Smooth muscle cell (in vitro differentiated cells): ENCODE measurements around the gene MALT1. TPM values are rescaled to one million over a fixed set of nuclear protein-coding genes. Genes with fewer than 3 reads are reported as not detected.

Experiments used
- DNase-seq: peaks from one replicate; lab custom pipeline; 2025; ENCODE audit not compliant: unreplicated experiment; lab: John Stamatoyannopoulos, UW
- H2AFZ ChIP-seq: fragments of 200-600 bp; sonication (generic); 2 replicates; pipeline ENCODE4 v1.6.0; 2016; ENCODE audit warnings: antibody characterized with exemption, low read depth, mild to moderate bottlenecking
- H3F3A ChIP-seq: fragments of 200-600 bp; sonication (generic); 2 replicates; pipeline ENCODE4 v1.6.0; 2017; ENCODE audit warnings: antibody characterized with exemption, low read depth
- H3K27ac ChIP-seq: fragments of 200-600 bp; sonication (generic); 2 replicates; pipeline ENCODE4 v1.5.1; 2016; ENCODE audit warnings: low read depth, mild to moderate bottlenecking
- H3K27me3 ChIP-seq: fragments of 200-600 bp; sonication (generic); 2 replicates; pipeline ENCODE4 v1.6.1; 2016; ENCODE audit warnings: low read depth, mild to moderate bottlenecking
- H3K36me3 ChIP-seq: fragments of 200-600 bp; sonication (generic); 2 replicates; pipeline ENCODE4 v1.5.1; 2016; ENCODE audit warnings: low read depth
- H3K4me1 ChIP-seq: fragments of 200-600 bp; sonication (generic); 2 replicates; pipeline ENCODE4 v1.5.1; 2016; ENCODE audit warnings: low read depth
- H3K4me2 ChIP-seq: fragments of 200-600 bp; sonication (generic); 2 replicates; pipeline ENCODE4 v1.6.0; 2016; ENCODE audit warnings: mild to moderate bottlenecking
- H3K4me3 ChIP-seq: fragments of 200-600 bp; sonication (generic); 2 replicates; pipeline ENCODE4 v1.5.1; 2016; ENCODE audit warnings: mild to moderate bottlenecking
- H3K79me2 ChIP-seq: fragments of 200-600 bp; sonication (generic); 2 replicates; pipeline ENCODE4 v1.6.0; 2016; ENCODE audit warnings: low read depth, mild to moderate bottlenecking
- H3K9ac ChIP-seq: fragments of 200-600 bp; sonication (generic); 2 replicates; pipeline ENCODE4 v1.6.0; 2016; ENCODE audit warnings: low read depth
- H3K9me3 ChIP-seq: fragments of 200-600 bp; sonication (generic); replicated peaks from 2 replicates; pipeline ENCODE4 v1.5.1; 2016; ENCODE audit warnings: low read depth
- H4K20me1 ChIP-seq: fragments of 200-600 bp; sonication (generic); 2 replicates; pipeline ENCODE4 v1.6.0; 2016; ENCODE audit warnings: low read depth
- WGBS: methylation state at CpG from one replicate; pipeline ENCODE4 v1.1.7; 2016; ENCODE audit warnings: low lambda C conversion rate; 5-methylcytosine and 5-hydroxymethylcytosine counted together
- polyA plus RNA-seq: library from polyadenylated mRNA; unstranded; fragments of >200 nt; fragmentation: Nextera tagmentation; extraction: Ambion mirVana; gene quantifications from 2 replicates; pipeline ENCODE4 v1.2.1, GENCODE V29; 2016
- total RNA-seq: library from RNA; depleted of rRNA; stranded (reverse); fragments of >200 nt; gene quantifications from 2 replicates; pipeline ENCODE4 v1.2.3, GENCODE V29; 2014
- TF ChIP-seq, protein P1 (sequence below): fragments of 200-600 bp; sonication (generic); IDR thresholded peaks from 2 replicates; pipeline ENCODE4 v1.5.1; 2017; ENCODE audit warnings: borderline replicate concordance, mild to moderate bottlenecking, antibody characterized with exemption; ENCODE audit not compliant: insufficient read depth, poor library complexity, severe bottlenecking

MALT1 gene
- total and polyA plus RNA-seq, 2 experiments from 2014 or later: 12.4 to 42.2 TPM

DNA sequence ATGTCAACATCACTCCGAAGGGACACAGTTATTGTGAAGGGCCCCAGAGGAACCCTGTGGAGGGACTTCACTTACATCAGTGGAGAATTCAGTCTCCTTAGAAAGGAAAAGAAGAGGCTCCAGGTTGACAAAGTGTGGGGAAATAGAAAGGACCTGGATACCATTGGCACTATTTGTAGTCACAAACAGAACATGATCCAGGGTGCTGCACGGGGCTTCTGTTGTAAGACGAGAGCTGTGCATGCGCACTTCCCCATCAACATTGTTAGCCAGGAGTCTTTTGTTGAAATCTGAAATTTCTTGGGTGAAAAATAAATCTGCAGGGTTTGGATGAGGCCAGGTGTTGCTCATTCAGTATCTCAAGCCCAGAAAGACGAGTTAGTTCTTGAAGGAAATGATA, 40.0 kb upstream of the MALT1 start:
- Histone ChIP-seq H4K20me1 (no peaks in the 10 kb centered on the region), H3K4me1 (peaks cover 16% of the 10 kb centered on the region), H3K79me2 (no peaks in the 10 kb centered on the region), H3K27me3 (no peaks in the 10 kb centered on the region), H2AFZ (no peak overlapping the region), H3F3A (no peaks in the 10 kb centered on the region), H3K9ac (no peak overlapping the region), H3K27ac (no peak overlapping the region), H3K4me2 (no peak overlapping the region), H3K36me3 (no peaks in the 10 kb centered on the region), H3K9me3 (no peaks in the 10 kb centered on the region), H3K4me3 (no peak overlapping the region)
- TF ChIP-seq, protein P1, sequence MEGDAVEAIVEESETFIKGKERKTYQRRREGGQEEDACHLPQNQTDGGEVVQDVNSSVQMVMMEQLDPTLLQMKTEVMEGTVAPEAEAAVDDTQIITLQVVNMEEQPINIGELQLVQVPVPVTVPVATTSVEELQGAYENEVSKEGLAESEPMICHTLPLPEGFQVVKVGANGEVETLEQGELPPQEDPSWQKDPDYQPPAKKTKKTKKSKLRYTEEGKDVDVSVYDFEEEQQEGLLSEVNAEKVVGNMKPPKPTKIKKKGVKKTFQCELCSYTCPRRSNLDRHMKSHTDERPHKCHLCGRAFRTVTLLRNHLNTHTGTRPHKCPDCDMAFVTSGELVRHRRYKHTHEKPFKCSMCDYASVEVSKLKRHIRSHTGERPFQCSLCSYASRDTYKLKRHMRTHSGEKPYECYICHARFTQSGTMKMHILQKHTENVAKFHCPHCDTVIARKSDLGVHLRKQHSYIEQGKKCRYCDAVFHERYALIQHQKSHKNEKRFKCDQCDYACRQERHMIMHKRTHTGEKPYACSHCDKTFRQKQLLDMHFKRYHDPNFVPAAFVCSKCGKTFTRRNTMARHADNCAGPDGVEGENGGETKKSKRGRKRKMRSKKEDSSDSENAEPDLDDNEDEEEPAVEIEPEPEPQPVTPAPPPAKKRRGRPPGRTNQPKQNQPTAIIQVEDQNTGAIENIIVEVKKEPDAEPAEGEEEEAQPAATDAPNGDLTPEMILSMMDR: no peak
- 88% methylated on average over 5 of the region's 5 CpGs for WGBS
- DNase-seq: no peak

DNA sequence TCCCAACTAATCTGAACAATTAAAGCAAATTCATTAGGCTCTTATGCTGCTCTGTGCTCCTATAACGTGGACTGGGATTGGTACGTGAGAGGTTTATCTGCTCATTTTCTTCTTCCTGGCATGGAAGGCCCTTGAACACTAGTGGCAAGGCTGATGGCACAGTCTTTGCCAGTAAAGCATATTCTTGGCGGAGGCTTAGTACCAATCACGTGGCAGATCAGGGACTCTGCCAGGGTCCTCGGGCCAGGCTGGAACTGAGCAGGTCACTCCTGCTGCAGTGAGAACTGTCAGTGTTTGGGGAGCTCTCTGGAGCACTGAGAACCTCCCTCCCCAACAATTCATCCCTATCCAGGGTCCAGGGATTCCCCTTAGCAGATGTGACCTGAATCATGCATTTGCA, 38.7 kb upstream of the MALT1 start:
- H3K36me3 ChIP-seq: no peaks in the 10 kb centered on the region
- no peak overlapping the region for H2AFZ ChIP-seq

DNA sequence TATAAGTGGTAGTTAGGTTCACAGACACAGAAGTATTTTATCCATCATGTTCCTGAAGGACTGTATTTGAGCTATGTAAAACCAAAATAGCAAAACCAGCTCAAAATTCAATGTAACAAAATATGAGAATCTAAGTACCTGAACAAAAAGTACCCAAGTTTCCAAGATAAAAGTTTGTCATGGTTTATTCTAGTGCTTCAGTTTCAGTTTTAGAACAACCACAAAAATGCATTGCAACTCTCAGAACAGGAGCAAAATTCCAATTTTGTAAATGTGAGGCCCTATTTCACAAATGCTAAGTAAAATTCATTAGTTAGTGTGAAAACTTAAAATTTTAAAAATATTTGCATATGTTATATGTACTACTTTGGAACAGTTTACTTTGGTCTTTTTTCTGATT, 37.4 kb upstream of the MALT1 start:
- no peak overlapping the region for H3K9ac ChIP-seq
- H3K9me3 ChIP-seq: no peaks in the 10 kb centered on the region
- TF ChIP-seq, protein P1: no peak
- H3K4me3 ChIP-seq: no peak overlapping the region
- no peak for DNase-seq
- no peaks in the 10 kb centered on the region for H4K20me1 ChIP-seq
- H3K36me3 ChIP-seq: no peaks in the 10 kb centered on the region
- peaks cover 13% of the 10 kb centered on the region for H3K4me1 ChIP-seq
- peaks cover 12% of the 10 kb centered on the region for H3F3A ChIP-seq
- no peak overlapping the region for H3K27ac ChIP-seq
- H3K4me2 ChIP-seq: no peak overlapping the region
- H2AFZ ChIP-seq: no peak overlapping the region
- H3K27me3 ChIP-seq: no peaks in the 10 kb centered on the region
- H3K79me2 ChIP-seq: no peaks in the 10 kb centered on the region

More for the DNA sequence above, 38.7 kb upstream of the MALT1 start:
- TF ChIP-seq, protein P1: no peak
- DNase-seq: no peak
- no peak overlapping the region for H3K4me3 ChIP-seq
- no peak overlapping the region for H3K4me2 ChIP-seq
- no peaks in the 10 kb centered on the region for H3K79me2 ChIP-seq
- peaks cover 16% of the 10 kb centered on the region for H3K4me1 ChIP-seq
- no peaks in the 10 kb centered on the region for H3K9me3 ChIP-seq
- H4K20me1 ChIP-seq: no peaks in the 10 kb centered on the region
- no peak overlapping the region for H3K9ac ChIP-seq
- H3F3A ChIP-seq: no peaks in the 10 kb centered on the region
- H3K27me3 ChIP-seq: no peaks in the 10 kb centered on the region
- H3K27ac ChIP-seq: no peak overlapping the region
- 92% methylated on average over 5 of the region's 5 CpGs for WGBS

DNA sequence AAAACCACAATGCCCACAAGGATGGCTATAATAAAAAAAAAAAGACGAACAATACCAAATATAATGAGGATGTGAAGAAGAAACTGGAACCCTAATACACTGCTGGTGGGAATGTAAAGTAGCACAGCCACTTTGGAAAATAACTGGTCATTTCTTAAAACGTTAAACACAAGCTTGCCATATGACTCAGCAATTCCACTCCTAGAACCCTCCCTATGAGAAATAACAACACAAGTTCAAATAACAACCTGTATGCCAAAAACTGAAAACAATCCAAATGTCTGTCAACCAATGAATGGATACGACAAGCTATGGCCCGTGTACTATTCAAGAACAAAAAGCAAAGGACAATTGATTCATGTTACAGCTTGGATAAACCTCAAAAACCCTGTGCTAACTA, 35.4 kb upstream of the MALT1 start:
- Histone ChIP-seq H3K4me3 (no peak overlapping the region), H2AFZ (no peak overlapping the region), H3K9ac (no peak overlapping the region), H3K27me3 (no peaks in the 10 kb centered on the region), H3K4me1 (peaks cover 11% of the 10 kb centered on the region), H3K4me2 (no peak overlapping the region), H3K27ac (no peak overlapping the region), H4K20me1 (no peaks in the 10 kb centered on the region), H3K79me2 (no peaks in the 10 kb centered on the region), H3K9me3 (no peaks in the 10 kb centered on the region), H3F3A (peaks cover 17% of the 10 kb centered on the region), H3K36me3 (no peaks in the 10 kb centered on the region)
- WGBS: 53% methylated on average over 4 of the region's 4 CpGs
- no peak for DNase-seq
- TF ChIP-seq, protein P1: no peak
